ENCODE measurements around the gene CBY3. TPM values are rescaled to one million over a fixed set of nuclear protein-coding genes. Genes with fewer than 3 reads are reported as not detected.
"Not testable (repeated sequence)": the region's sequence is repeated elsewhere in the genome, so short reads cannot be mapped to it uniquely, and the experiment has no call there.

The CBY3 gene
- total RNA-seq, 1 experiment from 2014 or later, result 0.68 TPM

DNA sequence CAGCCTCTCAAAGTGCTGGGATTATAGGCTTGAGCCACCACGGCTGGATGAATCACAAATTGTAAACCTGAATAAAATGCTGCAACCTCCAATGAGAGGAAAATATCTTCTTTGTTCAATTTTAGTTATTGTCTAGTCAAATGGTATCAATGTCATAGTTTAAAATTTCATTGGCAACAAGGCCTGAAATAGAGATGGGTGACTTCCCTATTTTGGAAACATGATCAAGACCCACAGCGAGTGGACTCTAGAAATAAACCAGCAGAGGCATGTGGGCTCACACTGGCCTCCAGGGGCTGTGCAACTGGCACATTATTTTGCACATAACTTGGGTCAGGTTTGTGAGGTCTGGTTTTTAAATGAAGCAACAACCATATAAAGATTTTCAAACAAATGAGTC, 27.7 kb downstream of the CBY3 start:
- CTCF ChIA-PET; H3K27ac Mint-ChIP-seq (ENCODE audit: unreplicated experiment): not testable (repeated sequence)

DNA sequence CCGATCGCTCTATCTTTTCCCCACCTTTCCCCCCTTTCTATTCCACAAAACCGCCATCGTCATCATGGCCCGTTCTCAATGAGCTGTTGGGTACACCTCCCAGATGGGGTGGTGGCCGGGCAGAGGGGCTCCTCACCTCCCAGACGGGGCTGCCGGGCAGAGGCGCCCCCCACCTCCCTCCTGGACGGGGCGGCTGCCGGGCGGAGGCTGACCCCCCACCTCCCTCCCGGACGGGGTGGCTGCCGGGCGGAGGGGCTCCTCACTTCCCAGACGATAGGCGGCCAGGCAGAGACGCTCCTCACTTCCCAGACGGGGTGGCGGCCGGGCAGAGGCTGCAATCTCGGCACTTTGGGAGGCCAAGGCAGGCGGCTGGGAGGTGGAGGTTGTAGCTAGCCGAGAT, 30.6 kb downstream of the CBY3 start:
- intact Hi-C loops (cut with micrococcal nuclease; ENCODE audit: unreplicated experiment); H3K4me3 ChIP-seq (ENCODE audit: low read depth, low read length); H3K4me3 Mint-ChIP-seq (ENCODE audit: unreplicated experiment); H3K36me3 ChIP-seq (ENCODE audit: control insufficient read depth, insufficient read depth, low read length); BruUV-seq (replicated peaks); H3K9me3 Mint-ChIP-seq (ENCODE audit: unreplicated experiment); DNase-seq; H3K27me3 Mint-ChIP-seq (ENCODE audit: insufficient read depth, unreplicated experiment); H3K36me3 Mint-ChIP-seq (ENCODE audit: insufficient read depth, unreplicated experiment); H3K27ac Mint-ChIP-seq (ENCODE audit: unreplicated experiment); H3K4me1 Mint-ChIP-seq (ENCODE audit: low read depth, unreplicated experiment); POLR2A ChIA-PET; H3K9me3 ChIP-seq; CTCF ChIA-PET; H3K4me1 ChIP-seq; H3K27me3 ChIP-seq (replicated peaks; ENCODE audit: control insufficient read depth, insufficient read depth, low read length): not testable (repeated sequence)

More for the DNA sequence above, 27.7 kb downstream of the CBY3 start:
- POLR2A ChIA-PET; H3K36me3 Mint-ChIP-seq (ENCODE audit: insufficient read depth, unreplicated experiment); H3K9me3 ChIP-seq; H3K4me3 Mint-ChIP-seq (ENCODE audit: unreplicated experiment); H3K4me1 Mint-ChIP-seq (ENCODE audit: low read depth, unreplicated experiment); H3K27me3 ChIP-seq (replicated peaks; ENCODE audit: control insufficient read depth, insufficient read depth, low read length); H3K36me3 ChIP-seq (ENCODE audit: control insufficient read depth, insufficient read depth, low read length); DNase-seq; H3K9me3 Mint-ChIP-seq (ENCODE audit: unreplicated experiment); BruUV-seq (replicated peaks); H3K4me3 ChIP-seq (ENCODE audit: low read depth, low read length); H3K27me3 Mint-ChIP-seq (ENCODE audit: insufficient read depth, unreplicated experiment); intact Hi-C loops (cut with micrococcal nuclease; ENCODE audit: unreplicated experiment); H3K4me1 ChIP-seq: not testable (repeated sequence)

DNA sequence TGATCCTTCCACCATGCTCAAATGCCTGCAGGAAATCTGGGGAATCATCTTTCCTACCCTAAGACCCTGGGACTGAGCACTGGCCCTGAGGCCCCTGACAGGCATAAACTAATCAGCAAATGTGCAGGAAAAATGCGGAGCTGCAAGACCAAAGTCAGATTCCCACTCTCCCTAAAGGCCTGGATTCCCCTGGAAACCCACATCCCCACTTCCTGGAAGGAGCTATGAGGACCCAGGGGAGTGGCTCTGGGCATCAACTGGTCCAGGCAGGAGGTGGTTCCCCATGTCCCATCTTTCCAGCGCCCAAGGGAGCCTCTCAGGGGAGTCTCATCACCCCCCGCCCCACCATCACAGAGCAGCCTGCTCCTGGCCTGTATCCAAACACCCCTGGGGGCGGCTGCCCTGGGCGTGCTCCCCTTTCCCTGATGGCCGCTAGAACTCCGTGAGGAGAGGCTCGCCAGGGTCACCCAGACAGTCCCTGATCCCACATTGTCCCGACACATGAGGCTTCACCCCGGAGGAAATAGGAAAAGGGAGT, 31.6 kb downstream of the CBY3 start:
- H3K27me3 ChIP-seq (replicated peaks; ENCODE audit: control insufficient read depth, insufficient read depth, low read length); intact Hi-C loops (cut with micrococcal nuclease; ENCODE audit: unreplicated experiment); H3K36me3 Mint-ChIP-seq (ENCODE audit: insufficient read depth, unreplicated experiment); CTCF ChIA-PET; H3K27ac Mint-ChIP-seq (ENCODE audit: unreplicated experiment); H3K9me3 Mint-ChIP-seq (ENCODE audit: unreplicated experiment); H3K4me3 ChIP-seq (ENCODE audit: low read depth, low read length); DNase-seq; H3K4me3 Mint-ChIP-seq (ENCODE audit: unreplicated experiment); H3K36me3 ChIP-seq (ENCODE audit: control insufficient read depth, insufficient read depth, low read length); POLR2A ChIA-PET; H3K4me1 Mint-ChIP-seq (ENCODE audit: low read depth, unreplicated experiment); H3K4me1 ChIP-seq; H3K9me3 ChIP-seq; H3K27me3 Mint-ChIP-seq (ENCODE audit: insufficient read depth, unreplicated experiment); BruUV-seq (replicated peaks): not testable (repeated sequence)

DNA sequence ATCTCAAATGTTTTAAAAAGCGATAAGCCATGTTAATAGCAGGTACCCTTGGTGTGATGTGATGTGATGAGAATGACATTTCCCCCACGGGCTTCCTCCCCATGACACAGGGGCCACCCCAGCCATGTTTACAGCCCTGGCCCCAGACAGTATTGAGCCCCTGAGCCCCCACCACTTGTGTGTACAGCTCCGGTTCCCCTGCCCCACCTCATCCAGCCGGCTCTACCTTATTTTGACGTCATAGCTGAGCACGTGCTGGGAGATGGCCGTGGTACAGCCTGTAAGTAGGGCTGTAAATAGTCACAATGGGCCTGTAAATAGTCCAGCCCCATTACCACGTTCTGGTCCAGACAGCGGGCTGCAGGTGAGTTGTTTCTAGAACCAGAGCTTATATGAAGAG, 32.4 kb downstream of the CBY3 start:
- no peaks in the 10 kb centered on the region for H3K27me3 ChIP-seq (replicated peaks; ENCODE audit: control insufficient read depth, insufficient read depth, low read length)
- CTCF ChIA-PET, result no interaction called here
- POLR2A ChIA-PET, result no interaction called here
- TF ChIP-seq, protein P1, sequence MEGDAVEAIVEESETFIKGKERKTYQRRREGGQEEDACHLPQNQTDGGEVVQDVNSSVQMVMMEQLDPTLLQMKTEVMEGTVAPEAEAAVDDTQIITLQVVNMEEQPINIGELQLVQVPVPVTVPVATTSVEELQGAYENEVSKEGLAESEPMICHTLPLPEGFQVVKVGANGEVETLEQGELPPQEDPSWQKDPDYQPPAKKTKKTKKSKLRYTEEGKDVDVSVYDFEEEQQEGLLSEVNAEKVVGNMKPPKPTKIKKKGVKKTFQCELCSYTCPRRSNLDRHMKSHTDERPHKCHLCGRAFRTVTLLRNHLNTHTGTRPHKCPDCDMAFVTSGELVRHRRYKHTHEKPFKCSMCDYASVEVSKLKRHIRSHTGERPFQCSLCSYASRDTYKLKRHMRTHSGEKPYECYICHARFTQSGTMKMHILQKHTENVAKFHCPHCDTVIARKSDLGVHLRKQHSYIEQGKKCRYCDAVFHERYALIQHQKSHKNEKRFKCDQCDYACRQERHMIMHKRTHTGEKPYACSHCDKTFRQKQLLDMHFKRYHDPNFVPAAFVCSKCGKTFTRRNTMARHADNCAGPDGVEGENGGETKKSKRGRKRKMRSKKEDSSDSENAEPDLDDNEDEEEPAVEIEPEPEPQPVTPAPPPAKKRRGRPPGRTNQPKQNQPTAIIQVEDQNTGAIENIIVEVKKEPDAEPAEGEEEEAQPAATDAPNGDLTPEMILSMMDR (IDR thresholded peaks at IDR 0.05; ENCODE audit: insufficient read depth in 1 of 2, low read depth in 1 of 2, low read length in 1 of 2, severe bottlenecking in 1 of 2, unreplicated experiment in 1 of 2), result no peak
- Mint-ChIP-seq H3K9me3 (ENCODE audit: unreplicated experiment) (no peaks in the 10 kb centered on the region), H3K36me3 (ENCODE audit: insufficient read depth, unreplicated experiment) (no peaks in the 10 kb centered on the region), H3K4me3 (ENCODE audit: unreplicated experiment) (no peak overlapping the region), H3K27me3 (ENCODE audit: insufficient read depth, unreplicated experiment) (no peaks in the 10 kb centered on the region), H3K4me1 (ENCODE audit: low read depth, unreplicated experiment) (no peaks in the 10 kb centered on the region), H3K27ac (ENCODE audit: unreplicated experiment) (no peak overlapping the region)
- no peaks in the 10 kb centered on the region for H3K36me3 ChIP-seq (ENCODE audit: control insufficient read depth, insufficient read depth, low read length)
- no peak for DNase-seq
- peaks cover 6% of the 10 kb centered on the region; the same call in 1 of the 2 replicates for H3K9me3 ChIP-seq
- intact Hi-C loops (cut with micrococcal nuclease; ENCODE audit: unreplicated experiment), result no loop called here
- H3K4me1 ChIP-seq, result no peaks in the 10 kb centered on the region
- no peak overlapping the region for H3K4me3 ChIP-seq (ENCODE audit: low read depth, low read length)
- BruUV-seq (replicated peaks), result no TSS peak

DNA sequence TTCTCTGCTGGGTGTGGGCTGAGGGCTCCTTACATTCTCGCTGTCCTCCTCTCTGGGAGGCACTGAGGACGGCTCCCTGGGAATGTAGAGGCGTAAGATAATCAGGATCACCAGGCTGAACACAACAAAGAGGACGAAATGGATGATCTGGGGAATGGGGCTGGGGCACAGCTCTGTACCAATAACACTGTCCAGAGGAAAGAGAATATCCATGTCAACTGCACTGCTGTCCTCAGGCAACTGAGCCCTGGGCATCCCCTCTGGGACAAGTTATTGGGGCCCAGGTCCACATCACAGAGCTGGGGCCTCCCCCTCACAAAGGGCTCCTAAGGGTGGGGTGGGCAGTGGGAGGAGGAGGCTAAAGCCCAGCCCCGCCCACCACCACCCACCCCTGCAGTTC, 36.1 kb downstream of the CBY3 start:
- H3K4me1 ChIP-seq; H3K9me3 Mint-ChIP-seq (ENCODE audit: unreplicated experiment); H3K36me3 Mint-ChIP-seq (ENCODE audit: insufficient read depth, unreplicated experiment); DNase-seq; H3K27me3 ChIP-seq (replicated peaks; ENCODE audit: control insufficient read depth, insufficient read depth, low read length); intact Hi-C loops (cut with micrococcal nuclease; ENCODE audit: unreplicated experiment); H3K27me3 Mint-ChIP-seq (ENCODE audit: insufficient read depth, unreplicated experiment); H3K4me1 Mint-ChIP-seq (ENCODE audit: low read depth, unreplicated experiment); H3K27ac Mint-ChIP-seq (ENCODE audit: unreplicated experiment); H3K4me3 ChIP-seq (ENCODE audit: low read depth, low read length); H3K4me3 Mint-ChIP-seq (ENCODE audit: unreplicated experiment); H3K9me3 ChIP-seq; BruUV-seq (replicated peaks); CTCF ChIA-PET; H3K36me3 ChIP-seq (ENCODE audit: control insufficient read depth, insufficient read depth, low read length); POLR2A ChIA-PET: not testable (repeated sequence)

DNA sequence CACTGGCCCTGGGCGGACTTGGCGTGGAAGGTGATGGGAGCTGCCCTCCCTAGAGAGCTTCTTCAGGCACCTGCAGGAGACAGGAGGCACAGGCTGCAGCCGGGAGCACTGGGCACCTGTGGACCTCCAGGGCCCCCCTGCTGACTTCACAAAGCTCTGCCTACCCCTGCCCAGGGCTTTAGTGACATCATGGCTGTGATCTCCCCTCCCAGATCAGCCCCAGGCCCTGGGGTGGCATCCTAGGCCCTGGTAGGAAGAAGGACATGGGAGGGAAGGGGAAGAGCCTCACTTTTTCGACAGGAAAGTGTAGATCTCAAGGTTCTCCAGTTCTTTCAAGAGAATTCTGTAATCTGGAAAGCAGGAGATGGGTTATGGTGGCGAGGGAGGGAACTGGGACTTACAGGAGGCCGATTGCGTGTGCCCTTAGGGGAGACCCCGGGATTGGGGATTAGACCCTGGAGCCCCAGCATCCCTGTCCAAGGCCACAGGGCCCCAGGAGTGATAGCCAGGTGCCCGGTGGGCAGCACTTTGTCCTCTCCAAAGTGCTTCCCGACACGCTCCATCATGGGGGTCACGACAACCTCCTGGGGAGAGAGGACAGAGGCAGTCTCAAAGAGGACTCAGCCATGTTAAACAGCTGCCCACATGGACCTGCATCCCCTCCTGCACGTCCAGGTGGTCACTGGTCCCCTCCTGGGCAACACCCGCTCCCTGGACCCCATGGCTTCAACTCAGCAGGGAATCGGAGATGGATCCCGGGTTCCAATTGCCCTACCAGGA, 37.5 kb downstream of the CBY3 start:
- POLR2A ChIA-PET; H3K27me3 ChIP-seq (replicated peaks; ENCODE audit: control insufficient read depth, insufficient read depth, low read length); intact Hi-C loops (cut with micrococcal nuclease; ENCODE audit: unreplicated experiment); H3K4me3 Mint-ChIP-seq (ENCODE audit: unreplicated experiment); H3K9me3 Mint-ChIP-seq (ENCODE audit: unreplicated experiment); H3K9me3 ChIP-seq; BruUV-seq (replicated peaks); H3K4me3 ChIP-seq (ENCODE audit: low read depth, low read length); H3K4me1 ChIP-seq; H3K4me1 Mint-ChIP-seq (ENCODE audit: low read depth, unreplicated experiment); H3K27ac Mint-ChIP-seq (ENCODE audit: unreplicated experiment); H3K36me3 Mint-ChIP-seq (ENCODE audit: insufficient read depth, unreplicated experiment); DNase-seq; CTCF ChIA-PET; H3K36me3 ChIP-seq (ENCODE audit: control insufficient read depth, insufficient read depth, low read length); H3K27me3 Mint-ChIP-seq (ENCODE audit: insufficient read depth, unreplicated experiment): not testable (repeated sequence)

Measured in Caco-2 (cell line).